Stimulated activated CD4-positive, alpha-beta T cell treated with anti-CD3 and anti-CD28 coated beads, Interleukin-4, amount 100 ng/mL, for 48 hours (primary cell): ENCODE data around the gene NTHL1.
"Not testable (repeated sequence)": the region's sequence is repeated elsewhere in the genome, so short reads cannot be mapped to it uniquely, and the experiment has no call there.

Experiments
- DNase-seq, 2 donors: peaks; one replicate each; pipeline ENCODE4 v3.0.0-alpha.2; 2020; ENCODE audit warnings: low read depth in 2 of 2

NTHL1 gene

GRCh38 chr16:2028146-2028545, 19.5 kb downstream of the NTHL1 start:
- no peak for DNase-seq

- DNase-seq = no peak
Measured at GRCh38 chr16:2027024-2028010, 20.3 kb downstream of the NTHL1 start.

GRCh38 chr16:2026461-2027023, 21.1 kb downstream of the NTHL1 start, which contains the start of gene NHERF2:
Gene NHERF2, plus strand, starts transcription at chr16:2026902. Its CDS starts 104 bp downstream, at chr16:2027006.
- DNase-seq = no peak

GRCh38 chr16:2025878-2026460, 21.7 kb downstream of the NTHL1 start:
- DNase-seq = no peak

- no peak for DNase-seq
Measured at GRCh38 chr16:2025251-2025650, 22.4 kb downstream of the NTHL1 start.

GRCh38 chr16:2024032-2024420, 23.6 kb downstream of the NTHL1 start:
- no peak for DNase-seq

DNA sequence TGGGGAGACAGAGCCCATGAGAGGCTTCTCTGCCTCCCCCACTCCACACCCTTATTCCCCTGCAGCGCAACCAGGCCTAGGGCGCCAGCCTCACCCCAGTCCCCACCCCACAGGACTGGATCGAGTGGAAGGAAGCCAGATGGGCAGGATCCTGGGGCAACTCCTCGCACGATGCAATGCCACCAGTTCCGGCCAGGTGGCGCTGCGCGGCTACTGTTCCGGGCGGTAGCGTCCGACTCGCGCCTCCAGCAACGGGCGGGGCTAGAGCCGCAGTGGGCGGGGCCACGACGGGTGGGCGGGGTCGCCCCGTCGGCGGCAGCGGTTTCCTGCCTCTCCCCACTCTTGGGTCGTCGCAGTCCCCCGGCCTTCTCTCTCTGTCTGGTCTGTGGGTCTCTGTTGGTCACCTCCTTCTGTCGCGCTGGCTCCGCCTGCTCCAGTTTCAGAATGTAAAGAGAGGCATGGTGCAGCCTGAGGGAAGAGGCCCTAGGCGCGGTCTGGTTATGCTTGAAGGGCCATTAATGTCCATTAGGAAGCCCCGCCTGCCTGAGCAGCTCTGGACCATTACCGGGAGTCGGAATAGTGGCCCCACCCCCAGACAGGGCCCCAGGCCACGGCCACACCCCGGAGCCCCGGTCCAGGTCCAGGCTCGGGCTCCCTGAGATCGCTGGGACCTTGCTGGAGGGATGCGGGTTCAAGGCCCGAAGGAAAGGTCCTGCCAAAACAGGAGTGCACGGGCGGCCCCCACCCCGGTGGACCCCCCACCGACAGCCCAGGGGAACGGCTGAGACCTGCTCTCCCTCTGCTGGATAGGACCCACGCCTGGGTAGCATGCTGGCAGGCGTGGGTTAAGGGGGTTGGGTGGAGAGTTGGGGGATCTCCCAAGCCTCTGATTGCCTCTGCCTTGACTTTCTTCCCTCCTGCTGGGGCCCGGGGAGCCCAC, 24.3 kb downstream of the NTHL1 start:
- DNase-seq = peak; percentile 90 to 97

GRCh38 chr16:2022723-2023091, 24.9 kb downstream of the NTHL1 start:
- peak; percentile 25 to 38 for DNase-seq

GRCh38 chr16:2019921-2020831, 27.5 kb downstream of the NTHL1 start:
- DNase-seq = no peak

DNA sequence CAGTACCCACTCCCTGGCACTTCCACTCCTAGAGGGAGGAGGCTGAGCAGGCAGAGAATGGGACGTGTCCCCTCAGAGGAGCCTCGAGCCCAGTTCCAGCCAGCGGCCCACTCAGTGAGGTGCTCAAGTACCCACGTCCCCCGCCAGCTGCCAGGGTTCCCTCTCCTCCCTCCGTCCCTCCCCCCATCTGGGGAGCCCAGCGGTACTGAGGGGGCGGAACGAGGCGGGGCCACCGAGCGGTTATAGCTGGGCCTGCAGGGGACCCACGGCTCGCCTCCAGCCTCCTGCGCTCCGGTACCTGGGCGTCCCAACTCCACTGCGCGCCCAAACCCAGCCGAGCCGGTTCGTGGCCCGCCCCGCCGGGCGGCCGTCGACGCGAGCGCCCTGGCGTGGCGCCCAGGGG, 28.1 kb downstream of the NTHL1 start, which contains the start of gene NPW:
Gene NPW, plus strand, starts transcription at position 268 of the 403 bp plus-strand sequence.
- no peak for DNase-seq

DNA sequence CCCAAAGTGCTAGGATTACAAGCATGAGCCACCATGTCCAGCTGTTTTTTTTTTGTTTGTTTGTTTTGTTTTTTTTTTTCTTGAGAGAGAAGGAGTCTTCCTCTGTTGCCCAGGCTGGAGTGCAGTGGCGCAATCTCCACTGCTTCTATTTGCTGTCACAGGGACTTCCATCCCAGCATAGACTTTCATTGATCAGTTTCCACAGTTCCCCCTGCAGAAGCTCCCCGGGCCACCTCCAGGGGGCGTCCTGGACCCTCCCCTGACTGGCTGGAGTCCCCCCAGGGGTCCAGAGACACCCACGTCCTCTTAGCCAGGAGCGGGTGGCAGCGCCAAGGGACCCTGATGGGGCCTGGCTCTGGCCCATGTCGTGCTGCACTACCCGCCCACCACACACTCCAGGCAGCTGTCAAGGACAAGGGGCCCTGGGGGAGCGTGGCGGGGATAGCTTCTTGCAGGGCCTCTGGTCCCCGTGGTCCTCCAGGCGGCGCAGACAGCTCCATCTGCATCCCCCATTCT, 31.2 kb downstream of the NTHL1 start:
- DNase-seq = no peak

GRCh38 chr16:2015947-2016208, 31.8 kb downstream of the NTHL1 start:
- DNase-seq = no peak

GRCh38 chr16:2015117-2015946, 32.3 kb downstream of the NTHL1 start:
- no peak for DNase-seq

- no peak for DNase-seq
Measured at GRCh38 chr16:2013527-2013926, 34.1 kb downstream of the NTHL1 start.

GRCh38 chr16:2011726-2012125, 35.9 kb downstream of the NTHL1 start:
- not testable (repeated sequence) for DNase-seq

DNA sequence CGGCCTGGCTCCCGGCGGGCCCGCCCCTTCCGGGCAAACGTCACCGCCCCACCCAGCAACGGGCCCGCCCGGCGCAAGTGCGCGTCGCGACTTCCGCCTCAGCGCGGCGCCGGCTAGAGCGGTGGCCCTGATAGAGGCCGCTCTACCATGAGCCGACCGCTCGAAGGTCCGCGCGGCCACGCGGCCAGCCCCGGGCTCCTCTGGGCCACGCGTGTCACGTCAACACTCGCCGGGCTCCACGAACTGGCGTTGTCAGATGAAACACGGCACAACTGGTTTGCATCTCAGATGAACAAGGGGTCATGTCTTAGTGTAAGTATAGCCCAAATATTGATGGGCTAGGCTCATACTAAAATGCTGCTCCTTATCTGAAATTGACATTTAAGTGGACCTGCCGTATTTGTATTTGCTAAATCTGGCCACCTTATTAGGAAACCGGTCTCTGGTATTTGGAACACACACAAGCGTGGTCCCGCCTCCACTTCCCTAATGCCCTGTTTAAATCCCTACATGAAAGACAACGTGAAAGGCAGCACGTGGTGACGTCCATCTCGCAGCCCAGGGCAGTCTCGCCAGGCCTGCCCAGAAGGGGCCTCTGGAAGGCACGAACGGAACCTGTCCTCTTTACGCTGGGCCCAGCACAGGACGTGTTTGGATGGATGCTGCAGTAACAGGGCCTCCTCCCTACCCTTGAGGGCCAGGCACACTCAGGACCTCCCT, 37.7 kb downstream of the NTHL1 start, which contains the start of gene ZNF598:
Gene ZNF598, minus strand, starts transcription at position 31 of the 720 bp plus-strand sequence.
- peak; percentile 72 to 73 for DNase-seq

- no peak for DNase-seq
Measured at GRCh38 chr16:2009164-2009711, 38.4 kb downstream of the NTHL1 start.

GRCh38 chr16:2008631-2009163, 38.9 kb downstream of the NTHL1 start:
- DNase-seq = no peak
